Stimulated activated CD8-positive, alpha-beta memory T cell treated with anti-CD3 and anti-CD28 coated beads, Interleukin-7, amount 100 ng/mL, for 1 hour (primary cell): ENCODE data around the gene MRPL20.

ENCODE experiments used
- DNase-seq, 2 donors: peaks; one replicate each; pipeline ENCODE4 v3.0.0-alpha.2; 2020; ENCODE audit warnings: low read depth in 2 of 2

MRPL20 gene

DNA sequence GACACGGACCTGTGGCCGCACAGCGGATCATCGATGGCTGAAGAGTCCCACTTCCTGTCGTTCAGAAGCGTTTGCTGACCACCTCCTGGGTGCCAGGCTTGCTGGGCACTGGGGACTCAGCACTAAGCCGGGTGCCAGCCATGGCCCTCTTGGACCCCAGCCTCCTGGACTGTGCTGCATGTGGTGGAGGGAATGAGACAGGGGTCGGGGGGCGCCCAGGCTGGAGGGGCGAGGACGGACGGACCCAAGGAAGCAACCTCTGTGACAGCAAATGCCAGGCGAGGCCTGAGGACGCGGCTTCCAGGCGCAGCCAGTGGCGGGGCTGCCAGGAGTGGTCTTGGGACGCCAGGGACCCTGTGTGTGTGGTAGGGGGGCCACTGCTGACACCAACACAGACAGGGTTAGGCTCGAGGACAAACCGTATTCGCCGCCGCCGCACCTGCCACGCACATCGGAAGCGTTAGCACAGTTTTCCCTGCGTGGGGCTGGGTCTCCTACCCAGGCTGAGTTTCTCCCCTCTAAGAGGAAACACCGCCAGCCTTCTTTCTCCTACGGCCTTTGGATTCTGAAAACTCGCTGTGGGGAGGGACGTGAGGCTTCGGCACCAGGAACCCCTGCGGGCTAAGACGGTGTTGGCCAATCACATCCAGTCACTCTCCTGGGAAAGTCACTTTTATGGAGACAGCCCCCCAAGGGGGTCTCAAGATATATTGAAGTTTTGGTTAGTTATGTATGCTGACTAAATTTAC is 45.7 kb downstream of the MRPL20 start:
- no peak for DNase-seq

DNA sequence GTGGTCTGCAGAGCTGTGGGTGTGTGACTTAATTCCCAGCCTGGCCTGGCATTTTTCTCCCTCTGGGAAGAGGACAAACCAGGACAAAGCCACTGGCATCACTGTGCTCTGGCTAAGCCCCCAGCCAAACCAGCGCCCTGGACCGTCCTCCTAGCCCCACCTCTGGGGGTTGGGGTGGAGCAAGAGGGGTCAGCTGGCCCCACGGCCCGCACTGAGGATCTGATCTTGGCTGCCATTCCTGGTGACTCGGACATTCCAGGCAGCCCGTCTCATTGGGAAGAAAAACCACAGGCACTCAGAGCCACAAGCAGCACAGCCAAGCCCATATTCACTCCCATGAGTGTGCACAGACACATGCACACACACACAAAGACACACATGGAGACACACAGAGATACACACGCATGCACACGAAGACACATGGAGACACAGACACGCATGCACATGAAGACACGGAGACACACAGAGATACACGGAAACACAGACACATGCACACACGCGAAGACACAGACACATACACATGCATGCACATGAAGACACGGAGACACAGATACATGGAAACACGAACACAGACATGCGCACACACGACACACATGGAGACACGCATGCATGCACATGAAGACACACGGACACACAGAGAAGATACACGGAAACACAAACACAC is 46.5 kb downstream of the MRPL20 start:
- DNase-seq = no peak

DNA sequence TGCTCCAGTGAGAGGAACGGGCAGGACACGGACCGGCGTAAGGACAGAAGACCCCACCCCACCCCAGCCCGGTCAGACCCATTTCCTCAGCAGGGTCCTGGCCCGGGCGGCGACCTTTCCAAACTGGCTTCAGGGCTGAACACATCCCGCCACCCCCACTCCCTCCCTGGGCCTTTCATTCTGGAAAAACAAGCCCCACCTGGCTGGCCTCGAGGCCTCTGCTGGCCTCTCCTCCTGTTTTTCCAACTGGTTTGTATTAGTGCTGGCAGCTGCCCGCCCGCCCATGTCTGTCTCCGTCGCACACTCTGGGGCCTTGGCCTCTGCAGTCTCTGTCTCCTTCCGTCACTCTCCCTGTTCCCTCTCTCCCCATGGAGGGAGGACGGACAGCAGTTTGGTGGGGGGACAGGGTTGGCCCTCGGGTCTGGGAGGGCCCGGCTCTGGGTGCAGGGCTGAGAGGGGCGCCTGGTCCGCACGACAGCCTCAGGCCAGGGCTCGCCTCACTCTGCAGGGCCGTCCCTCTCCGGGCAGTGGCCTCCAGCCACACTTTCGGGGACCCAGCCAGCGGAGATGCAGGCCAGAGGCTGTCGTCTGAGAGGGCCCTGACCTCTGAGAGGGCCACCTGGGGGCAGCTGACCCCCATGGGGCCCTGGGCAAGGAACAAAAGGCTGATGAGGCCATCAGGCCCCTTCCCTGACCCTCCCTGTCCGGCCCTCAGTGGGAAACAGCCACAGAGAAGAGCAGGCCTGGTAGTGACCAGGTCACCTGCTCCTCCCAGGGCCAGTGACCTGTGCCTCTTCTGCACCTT is 47.2 kb downstream of the MRPL20 start:
- no peak for DNase-seq

DNA sequence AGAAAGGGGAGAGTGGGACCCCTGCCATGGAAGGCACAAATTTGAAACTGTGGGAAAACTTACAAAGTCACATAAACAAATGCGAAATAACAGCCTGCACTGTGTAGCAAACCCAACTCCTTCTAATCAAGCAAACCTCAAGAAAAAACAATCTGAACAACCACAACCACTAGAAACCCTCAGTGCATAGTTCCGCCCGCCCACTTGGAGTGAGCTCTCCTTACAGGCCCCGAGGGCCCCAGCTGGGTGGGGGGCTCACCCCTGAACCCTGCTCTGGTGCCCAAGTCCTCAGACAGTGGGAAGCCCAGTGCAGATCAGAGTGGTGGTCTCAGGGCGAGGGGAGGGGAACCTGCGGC is 47.8 kb downstream of the MRPL20 start:
- DNase-seq = no peak

DNA sequence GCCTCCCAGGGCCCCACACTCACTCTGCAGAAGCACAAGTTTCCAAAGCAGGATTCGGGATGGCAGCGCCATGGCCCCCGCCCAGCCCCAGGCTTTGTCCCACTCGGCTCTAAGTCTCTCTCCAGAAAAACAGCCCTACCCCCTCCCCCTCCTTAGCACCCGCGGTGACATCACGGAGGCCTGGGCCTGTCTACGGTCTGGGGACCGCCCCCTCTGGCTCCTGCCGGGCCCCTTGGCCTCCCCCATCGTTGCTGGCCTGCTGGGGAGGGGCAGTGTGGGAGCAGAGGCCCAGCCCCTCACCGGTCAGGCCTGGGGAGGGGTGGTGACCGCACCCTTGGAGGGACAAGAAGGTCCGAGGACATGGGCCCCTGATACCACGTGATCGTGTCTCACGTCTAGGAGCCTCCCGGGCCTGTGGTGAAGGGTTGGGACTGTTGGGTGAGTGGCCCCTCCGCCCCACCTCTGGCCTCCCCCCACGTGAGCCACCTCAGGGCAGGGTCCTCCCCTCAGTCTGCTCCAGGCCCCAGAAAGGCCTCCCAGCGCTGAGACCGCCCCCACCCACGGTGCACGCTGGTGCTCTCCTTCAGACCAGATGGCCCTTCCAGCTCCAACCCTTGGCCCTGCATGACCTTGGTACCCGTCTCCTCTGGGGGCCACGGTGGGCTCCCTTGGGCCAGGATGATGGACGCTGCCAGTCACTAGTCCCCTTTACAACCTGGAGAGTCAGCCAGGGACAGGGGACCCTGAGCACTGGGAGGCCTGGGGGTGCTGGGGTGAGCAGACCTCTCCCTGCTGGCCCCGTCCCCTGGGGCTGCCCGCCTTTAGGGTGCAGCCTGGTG is 48.4 kb downstream of the MRPL20 start, which contains the start of gene MXRA8:
Gene MXRA8 (minus strand): TSS at position 123 of the 839 bp plus-strand sequence. CDS start 51 bp downstream, at position 72.
- DNase-seq = no peak

DNA sequence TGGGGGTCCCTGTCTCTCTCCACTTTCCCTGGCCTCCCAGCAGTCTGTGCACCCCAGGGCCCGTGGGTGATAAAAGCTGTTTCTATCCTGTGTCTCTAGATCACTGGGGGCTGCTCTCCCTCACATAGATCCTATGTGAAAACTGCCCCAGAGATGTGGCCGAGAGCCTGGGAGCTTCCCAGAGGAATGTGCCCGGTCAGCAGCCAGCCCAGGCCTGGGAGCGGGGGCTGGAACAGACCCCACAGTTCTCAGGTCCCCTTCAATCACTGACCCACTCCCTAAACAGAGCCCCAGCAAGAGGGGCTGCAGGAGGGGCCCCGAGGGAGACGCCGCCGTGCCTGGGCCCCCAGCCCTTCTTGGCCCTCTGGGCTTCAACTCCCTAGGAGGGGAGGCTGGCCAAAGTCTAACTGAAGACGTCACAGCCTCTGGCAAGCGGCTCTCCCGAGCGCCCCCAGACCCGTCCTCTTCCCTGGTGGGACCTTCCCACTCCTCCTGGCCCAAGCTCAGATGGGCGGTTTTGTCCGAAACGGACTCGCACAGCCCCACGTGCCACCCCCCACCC is 49.1 kb downstream of the MRPL20 start:
- DNase-seq = no peak

DNA sequence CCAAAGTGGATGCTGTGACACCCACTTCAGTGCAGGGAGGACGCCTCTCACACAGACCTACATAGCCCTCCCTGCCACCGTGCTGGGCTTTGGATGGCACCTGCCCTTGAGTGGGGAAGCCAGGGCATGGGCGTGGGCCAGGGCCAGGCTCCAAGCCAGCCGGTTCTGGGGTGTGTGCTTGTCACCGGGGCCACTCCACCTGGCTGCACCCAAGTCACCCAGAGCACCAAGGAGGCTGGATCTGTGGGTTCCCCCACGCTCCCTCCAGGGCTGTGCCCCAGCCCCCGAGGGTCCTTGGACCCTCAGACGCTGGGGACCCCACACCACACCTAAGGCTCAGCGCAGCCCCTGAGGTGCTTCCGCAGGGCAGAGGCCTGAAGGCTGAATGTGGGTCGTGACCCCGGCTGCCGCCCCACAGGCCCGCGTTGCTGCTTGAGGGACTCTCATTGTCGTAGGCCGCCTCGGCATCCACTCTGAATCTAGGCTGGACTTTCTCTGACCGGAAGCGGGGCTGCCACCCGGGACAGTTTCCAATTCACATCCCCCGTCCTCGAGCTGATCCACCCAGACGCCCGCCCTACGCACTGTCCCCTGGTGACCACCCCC is 50.2 kb downstream of the MRPL20 start:
- DNase-seq = no peak

DNA sequence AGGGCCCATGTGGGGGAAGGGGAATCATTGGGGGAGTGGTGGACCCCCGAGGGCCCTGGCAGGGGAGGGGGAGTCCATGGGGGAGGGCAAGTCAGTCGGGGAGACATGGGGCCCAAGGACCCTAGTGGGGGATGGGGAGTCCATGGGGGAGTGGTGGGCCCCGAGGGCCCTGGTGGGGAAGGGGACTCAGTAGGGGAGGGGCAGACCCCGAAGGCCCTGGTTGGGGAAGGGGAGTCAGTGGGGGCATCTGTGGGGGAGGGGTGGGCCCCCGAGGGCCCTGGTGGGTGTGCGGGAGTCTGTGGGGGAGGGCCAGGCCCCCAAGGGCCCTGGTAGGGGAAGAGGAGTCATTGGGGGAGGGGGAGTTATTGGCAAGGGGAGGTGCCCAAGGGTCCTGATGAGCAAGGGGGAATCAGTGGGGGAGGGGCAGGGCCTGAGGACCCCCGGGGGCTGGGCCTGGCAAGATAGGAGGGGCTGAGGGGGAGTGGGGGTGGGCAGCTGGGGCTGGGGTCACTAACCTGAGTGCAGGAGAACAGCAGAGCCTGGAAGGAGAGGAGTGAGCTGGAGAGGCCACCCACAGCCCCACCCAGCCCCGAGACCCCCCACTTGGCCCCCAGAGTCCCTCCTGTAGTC is 50.8 kb downstream of the MRPL20 start:
- no peak for DNase-seq

DNA sequence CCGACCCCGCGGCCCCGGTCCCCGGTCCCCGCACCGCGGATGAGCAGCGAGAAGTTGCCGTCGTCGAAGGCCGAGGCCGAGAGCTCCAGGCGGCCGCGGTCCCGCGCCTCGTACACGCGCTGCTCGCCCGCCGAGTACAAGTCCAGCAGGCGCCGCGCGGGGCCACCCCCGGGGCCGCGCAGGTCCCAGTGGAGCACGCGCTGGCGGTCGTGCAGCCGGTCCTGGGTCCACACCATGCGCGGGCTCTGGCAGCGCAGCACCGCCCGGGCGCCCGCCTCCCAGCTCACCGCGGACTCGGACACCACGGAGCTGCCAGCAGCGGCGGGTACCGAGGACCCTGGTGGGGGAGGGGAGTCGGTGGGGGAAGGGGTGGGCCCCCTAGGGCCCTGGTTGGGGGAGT is 51.7 kb downstream of the MRPL20 start:
- DNase-seq = no peak

DNA sequence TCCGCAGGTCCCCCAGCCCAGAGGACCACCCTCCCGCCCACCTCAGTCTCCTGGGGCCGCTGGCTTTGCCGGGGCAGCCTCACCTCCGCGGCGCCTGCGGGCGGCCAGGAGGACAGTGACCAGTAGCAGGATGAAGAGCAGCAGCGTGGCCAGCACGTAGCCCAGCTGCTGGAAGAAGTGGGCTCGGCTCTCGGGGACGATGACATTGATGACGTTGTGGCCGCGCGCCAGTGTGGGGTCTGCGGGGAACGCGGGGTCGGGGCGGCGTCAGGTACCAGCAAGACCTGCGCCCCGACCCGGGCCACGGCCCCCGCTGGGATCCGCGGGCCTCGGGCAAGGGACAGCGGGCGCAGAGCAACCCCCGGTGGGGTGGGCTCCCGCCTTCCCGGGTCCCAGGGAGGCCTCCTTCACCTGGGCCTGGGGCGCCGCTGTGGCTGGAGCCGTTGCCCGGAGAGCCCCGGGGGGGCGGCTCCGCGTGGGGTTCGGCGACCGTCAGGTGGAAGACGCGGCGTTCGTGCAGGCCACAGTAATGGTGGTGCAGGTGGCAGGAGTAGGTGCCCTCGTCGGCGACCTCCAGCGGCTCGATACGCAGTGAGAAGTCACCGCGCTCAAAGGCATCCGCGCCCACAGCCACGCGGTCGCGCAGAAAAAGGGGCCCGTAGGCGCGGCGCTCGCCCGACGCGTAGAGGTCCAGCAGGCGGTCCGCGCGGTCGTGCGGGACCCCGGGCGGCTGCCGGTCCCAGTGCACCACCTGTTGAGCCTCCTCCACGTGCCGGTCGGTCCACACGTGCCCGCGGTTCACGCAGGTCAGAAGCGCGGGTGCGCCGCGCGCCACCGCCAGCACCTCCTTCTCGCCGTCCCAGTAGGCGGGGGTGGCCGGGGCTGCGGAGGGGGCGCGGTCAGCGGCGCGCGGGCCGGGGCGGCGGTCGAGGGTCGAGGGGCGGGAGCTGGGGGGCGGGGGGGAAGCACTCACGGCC is 52.5 kb downstream of the MRPL20 start:
- DNase-seq = no peak

DNA sequence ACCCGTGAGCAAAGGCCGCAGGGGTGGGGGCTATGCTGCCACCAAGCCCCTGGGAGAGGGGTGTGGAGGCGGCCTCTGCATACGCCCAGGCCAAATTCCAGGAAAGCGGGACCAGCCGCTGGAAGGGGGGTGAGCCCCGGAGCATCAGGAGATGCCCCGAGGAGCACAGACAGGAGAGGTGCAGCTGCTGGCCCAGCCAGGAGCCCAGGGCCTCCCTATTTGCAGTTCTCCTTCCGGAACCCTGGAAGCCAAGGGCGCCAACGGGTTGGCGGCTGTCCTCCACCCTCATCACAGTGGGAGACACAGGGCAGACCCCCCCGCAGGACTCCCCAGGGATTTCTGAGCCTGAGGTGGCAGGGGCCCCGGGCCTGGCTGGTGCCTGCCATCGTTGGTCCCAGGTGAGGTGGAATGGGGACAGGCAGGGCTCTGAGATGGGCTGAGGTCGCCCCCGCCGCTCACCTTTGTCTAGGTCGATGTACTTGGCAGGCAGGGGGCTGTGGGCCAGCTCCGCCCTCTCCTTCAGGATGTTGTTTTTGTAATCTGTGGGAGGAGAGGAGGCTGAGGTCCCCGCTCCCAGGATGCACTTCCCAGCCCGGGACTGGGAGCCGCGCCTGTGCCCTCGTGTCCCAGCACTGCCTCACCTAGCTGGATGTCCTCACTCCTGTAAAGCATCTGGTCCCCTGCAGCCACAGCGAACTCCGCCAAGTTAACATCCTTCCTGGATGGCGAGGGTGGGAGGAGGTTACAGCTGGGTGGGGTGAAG is 53.5 kb downstream of the MRPL20 start:
- no peak for DNase-seq

DNA sequence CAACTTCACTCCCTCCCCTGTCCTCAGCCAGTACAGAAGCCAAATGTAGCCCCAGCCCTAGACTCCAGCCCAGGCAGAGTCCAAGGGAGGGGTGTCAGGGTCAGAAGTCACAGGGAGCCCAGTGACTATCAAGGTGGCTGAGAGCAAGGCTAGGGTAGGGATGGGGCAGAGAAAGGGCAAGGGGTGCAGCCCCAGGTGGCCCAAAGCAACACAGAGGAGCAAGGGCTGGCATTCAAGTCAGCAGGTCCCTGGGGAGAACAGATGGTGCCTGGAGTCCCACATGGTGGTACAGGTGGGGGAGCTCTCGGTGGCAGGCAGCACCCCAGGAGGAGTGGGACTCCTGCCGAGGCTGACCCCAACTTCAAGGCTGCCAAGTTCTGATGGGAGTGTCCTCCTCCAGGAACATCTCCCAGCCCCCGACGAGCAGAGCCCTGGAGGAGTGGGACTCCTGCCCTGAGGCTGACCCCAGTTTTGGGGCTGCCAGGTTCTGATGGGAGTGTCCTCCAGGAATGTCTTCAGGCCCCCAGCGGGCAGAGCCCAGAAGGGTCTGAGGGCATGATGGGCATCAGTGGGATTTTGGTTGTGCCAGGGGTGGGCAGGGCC is 54.2 kb downstream of the MRPL20 start:
- no peak for DNase-seq
